WTC11 (cell line): ENCODE measurements around the gene P3H3.

Experiments used
- TP53 ChIP-seq: sonication (generic); formaldehyde crosslinking; IDR thresholded peaks from 2 replicates; pipeline ENCODE4 v1.8.1; 2023; ENCODE audit warnings: mild to moderate bottlenecking, missing genetic modification reagents
- TF ChIP-seq, protein P1 (sequence below): fragments of 200-600 bp; IDR thresholded peaks from 2 replicates; pipeline ENCODE4 v1.8.0; 2022; ENCODE audit warnings: antibody characterized with exemption
- TF ChIP-seq, protein P2 (sequence below): sonication (generic); formaldehyde crosslinking; IDR thresholded peaks from 2 replicates; pipeline ENCODE4 v1.8.1; 2023; ENCODE audit warnings: mild to moderate bottlenecking, missing genetic modification reagents, moderate library complexity

DNA sequence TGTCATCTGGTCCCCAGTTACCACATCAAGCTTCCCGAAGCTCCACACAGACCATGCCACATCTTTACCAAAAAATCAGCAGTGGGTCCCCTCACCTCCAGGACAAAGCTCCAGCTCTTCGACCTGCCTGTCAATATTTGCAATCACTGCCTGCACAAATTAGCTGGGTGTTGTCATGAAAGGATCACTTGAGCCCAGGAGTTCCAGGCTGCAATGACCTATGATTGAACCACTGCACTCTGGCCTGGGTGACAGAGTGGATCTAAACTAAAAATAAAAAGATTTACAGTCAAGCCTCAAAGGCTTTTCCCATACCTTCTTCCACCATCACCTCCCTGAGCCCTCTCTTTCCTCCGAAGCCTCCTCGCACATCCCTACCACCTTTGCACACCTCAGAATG lies 31.6 kb upstream of the P3H3 start:
- TF ChIP-seq TP53 = no peak
- TF ChIP-seq, protein P1, sequence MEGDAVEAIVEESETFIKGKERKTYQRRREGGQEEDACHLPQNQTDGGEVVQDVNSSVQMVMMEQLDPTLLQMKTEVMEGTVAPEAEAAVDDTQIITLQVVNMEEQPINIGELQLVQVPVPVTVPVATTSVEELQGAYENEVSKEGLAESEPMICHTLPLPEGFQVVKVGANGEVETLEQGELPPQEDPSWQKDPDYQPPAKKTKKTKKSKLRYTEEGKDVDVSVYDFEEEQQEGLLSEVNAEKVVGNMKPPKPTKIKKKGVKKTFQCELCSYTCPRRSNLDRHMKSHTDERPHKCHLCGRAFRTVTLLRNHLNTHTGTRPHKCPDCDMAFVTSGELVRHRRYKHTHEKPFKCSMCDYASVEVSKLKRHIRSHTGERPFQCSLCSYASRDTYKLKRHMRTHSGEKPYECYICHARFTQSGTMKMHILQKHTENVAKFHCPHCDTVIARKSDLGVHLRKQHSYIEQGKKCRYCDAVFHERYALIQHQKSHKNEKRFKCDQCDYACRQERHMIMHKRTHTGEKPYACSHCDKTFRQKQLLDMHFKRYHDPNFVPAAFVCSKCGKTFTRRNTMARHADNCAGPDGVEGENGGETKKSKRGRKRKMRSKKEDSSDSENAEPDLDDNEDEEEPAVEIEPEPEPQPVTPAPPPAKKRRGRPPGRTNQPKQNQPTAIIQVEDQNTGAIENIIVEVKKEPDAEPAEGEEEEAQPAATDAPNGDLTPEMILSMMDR = no peak
- TF ChIP-seq, protein P2, sequence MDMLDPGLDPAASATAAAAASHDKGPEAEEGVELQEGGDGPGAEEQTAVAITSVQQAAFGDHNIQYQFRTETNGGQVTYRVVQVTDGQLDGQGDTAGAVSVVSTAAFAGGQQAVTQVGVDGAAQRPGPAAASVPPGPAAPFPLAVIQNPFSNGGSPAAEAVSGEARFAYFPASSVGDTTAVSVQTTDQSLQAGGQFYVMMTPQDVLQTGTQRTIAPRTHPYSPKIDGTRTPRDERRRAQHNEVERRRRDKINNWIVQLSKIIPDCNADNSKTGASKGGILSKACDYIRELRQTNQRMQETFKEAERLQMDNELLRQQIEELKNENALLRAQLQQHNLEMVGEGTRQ (CRISPR knock-in tag) = no peak
